Choroid plexus epithelial cell (primary cell): ENCODE measurements around the gene MBOAT2.
A peak's percentile ranks its signal among the peaks of the same experiment; 100 is the strongest.

Experiments
- DNase-seq: peaks from one replicate; pipeline ENCODE4 v3.0.0-alpha.2; 2010; ENCODE audit warnings: low read depth
- H3K4me3 ChIP-seq: 2 replicates; pipeline ENCODE4 v1.5.1; 2011; ENCODE audit warnings: low read depth, mild to moderate bottlenecking, control low read depth, low read length, moderate library complexity
- CTCF ChIP-seq: conservative IDR thresholded peaks from 2 replicates; pipeline ENCODE4 v1.5.1; 2011; ENCODE audit warnings: low read depth, mild to moderate bottlenecking, control low read depth, inconsistent platforms, low read length, moderate library complexity

MBOAT2 gene

GRCh38 chr2:8803658-8804379, 199.7 kb downstream of the MBOAT2 start:
- peak; percentile 35 for TF ChIP-seq CTCF
- H3K4me3 ChIP-seq: no peak overlapping the region
- DNase-seq: peak; percentile 97

GRCh38 chr2:8802741-8803140, 200.7 kb downstream of the MBOAT2 start:
- no peak for DNase-seq
- no peak overlapping the region for H3K4me3 ChIP-seq
- no peak for TF ChIP-seq CTCF
